Measurements from ENCODE around the gene AP4M1. TPM values are rescaled to one million over a fixed set of nuclear protein-coding genes. Genes with fewer than 3 reads are reported as not detected.
A peak's percentile ranks its signal among the peaks of the same experiment; 100 is the strongest.
"Not testable (repeated sequence)": the region's sequence is repeated elsewhere in the genome, so short reads cannot be mapped to it uniquely, and the experiment has no call there.

AP4M1 gene
- total RNA-seq, 1 experiment from 2014 or later: 53.1 TPM

DNA sequence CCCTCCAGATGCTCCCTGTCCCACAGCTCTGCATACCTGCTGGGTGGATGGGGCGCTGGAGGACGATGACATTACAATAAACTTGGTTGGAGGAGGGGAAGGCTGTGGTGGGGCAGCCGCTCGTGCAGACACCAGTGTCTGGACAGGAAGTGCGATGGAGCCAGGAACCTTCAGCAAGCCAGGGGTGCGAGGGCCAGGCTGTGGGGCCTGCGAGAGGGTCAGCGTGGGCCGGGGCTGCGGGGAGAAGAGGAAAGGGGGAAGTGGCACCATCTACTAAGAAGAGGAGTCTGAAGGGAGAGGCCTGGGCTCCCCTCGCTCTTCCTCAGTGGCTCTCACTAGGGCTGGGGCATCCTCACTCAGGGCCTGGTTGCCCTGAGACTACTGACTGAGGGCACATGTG, 6.4 kb downstream of the AP4M1 start:
- no peak for DNase-seq (ENCODE audit: low read depth)

DNA sequence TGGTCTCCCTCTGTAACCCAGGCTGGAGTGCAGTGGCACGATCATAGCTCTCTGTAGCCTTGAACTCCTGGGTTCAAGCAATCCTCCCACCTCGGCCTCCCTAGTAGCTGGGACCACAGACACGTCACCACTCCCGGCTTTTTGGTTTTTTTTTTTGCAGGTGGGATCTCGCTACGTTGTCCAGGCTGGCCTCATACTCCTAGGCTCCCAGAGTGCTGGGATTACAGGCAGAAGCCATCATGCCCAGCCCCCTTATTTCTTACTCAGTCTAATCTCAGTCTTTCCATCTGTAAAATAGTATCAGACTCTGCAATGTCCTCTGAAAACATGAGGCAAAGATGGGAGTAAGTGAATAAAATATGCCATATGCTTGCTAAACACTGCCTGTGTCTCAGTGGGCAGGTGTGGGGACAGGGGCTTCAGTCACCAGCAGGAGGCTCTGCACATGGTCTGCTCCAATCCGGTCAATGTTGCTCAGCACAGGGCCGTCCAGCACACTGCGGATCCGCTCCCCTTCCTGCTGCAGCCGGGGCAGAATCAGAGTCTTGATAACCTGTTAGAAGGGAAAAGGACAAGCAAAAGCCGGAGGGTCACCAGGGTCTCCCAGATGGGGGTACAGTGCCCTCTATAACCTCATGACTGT, 8.2 kb downstream of the AP4M1 start:
- no peak for DNase-seq (ENCODE audit: low read depth)

DNA sequence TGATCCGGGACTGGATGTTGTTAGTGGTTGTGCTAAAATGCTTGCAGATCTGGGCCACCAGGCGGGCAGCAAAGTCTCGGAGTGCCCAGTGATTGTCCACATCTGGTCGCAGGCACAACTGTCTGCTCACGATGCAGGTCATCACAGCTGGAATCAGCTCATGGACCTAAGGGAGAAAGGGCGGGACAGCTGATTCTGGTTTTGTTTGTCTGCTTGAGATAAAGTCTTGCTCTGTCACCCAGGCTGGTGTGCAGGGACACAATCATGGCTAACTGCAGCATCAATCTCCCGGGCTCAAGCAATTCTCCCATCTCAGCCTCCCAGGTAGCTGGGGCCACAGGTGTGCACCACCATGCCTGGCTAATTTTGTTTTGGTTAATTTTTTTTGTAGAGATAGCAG, 9.7 kb downstream of the AP4M1 start:
- no peak for DNase-seq (ENCODE audit: low read depth)

DNA sequence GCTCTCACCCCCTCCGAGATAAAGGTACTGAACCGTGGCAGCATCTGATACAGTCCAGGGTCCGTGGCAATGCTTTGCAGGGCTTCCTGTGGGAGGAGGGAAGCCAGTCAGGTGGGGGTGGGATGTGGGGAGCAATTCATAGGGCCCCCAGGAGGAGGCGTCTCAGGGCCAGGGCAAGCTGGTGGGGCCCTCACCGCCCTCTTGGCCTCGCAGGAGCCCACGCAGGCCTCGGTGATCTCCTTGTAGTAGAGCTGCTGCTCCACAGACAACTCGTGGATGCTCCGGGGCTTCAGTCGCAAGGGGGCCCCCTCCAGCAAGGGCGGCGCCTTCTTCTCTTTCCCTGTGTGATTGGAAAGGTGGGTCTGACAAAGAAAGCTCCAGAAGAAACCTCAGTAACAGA, 10.5 kb downstream of the AP4M1 start:
- no peak for DNase-seq (ENCODE audit: low read depth)

DNA sequence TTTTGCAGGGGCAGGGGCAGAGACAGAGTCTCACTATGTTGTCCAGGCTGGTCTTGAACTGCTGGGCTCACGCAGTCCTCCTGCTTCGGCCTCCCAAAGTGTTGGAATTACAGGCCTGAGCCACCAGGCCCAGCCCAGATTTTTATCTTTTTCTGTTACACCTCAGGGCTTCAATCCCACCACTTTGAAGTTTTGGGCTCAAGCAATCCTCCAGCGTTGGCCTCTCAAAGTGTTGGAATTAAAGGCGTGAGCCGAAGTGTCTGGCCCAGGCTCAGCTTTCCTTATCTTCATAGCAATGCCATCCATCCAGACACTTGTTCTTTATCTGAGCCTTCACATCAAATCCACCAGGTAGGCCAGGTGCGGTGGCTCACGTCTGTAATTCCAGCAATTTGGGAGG, 13.6 kb downstream of the AP4M1 start:
- DNase-seq (ENCODE audit: low read depth): no peak

DNA sequence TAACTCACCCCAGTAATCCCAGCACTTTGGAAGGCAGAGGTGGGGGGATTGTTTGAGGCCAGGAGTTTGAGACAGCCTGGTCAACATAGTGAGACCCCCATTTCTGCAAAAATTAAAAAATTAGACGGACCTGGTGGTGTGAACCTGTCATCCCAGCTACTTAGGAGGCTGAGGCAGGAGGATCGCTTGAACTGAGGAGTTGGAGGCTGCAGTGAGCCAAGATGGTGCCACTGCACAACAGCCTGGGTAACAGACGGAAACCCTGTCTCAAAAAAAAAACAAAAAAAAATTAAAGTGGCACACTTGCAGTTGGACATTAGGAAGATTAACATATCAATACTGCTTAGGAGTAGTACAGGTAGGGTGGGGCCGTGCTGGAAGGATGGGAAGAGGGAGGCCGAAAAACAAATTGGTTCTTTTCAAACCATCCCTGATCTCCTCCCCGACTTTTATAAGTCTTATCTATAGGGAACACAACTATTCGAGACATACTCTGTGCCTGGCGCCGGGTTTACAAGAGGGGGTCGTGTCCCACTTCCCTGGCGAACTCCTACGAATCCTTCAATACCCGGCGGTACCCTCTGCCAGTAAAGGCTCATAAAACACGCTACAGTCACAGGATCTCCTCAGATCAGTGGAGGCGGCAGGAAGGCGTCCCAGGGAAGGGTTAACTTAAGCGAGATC, 17.1 kb downstream of the AP4M1 start:
- DNase-seq (ENCODE audit: low read depth): no peak

DNA sequence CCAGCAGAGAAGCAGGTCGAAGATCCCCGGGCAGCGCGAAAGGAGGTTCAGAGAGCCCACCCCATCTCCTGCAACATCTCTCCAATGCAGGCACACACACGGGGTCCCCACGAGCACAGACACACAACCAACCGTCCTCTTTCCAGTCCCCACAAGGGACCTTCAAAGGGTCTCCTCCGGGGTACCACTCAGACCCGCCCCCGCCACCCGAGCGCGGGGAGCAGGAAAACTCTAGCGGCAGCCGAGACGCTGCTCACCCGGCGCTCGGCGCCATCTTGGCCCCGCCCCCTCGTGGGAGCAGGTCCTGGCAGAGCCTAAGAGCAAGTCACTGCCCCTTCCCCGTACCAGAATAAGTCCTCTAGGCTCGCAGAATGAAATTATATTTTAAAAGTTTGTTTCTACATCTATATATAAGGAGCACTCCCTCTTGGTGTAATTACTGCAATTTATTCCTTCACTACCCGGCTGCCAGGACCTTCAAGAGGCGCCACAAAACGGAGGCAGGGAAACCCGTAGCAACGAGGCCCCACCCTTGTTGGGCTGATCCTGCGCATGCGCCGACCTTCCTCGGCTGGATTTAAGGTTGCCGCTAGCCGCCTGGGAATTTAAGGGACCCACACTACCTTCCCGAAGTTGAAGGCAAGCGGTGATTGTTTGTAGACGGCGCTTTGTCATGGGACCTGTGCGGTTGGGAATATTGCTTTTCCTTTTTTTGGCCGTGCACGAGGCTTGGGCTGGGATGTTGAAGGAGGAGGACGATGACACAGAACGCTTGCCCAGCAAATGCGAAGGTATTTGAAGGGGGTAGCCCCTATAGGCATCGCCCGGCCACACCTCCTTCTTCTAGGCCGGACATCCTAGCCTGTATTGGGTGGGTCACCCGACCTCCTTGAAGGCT, 17.9 kb downstream of the AP4M1 start, which contains the start of the genes CNPY4 and TAF6:
CNPY4 (plus strand) TSS at position 563 of the 898 bp plus-strand sequence; CDS start at position 674, 111 bp downstream.
TAF6 (minus strand) TSS at position 287 of the 898 bp plus-strand sequence. CDS start 5,149 bp downstream, outside the sequence.
- DNase-seq (ENCODE audit: low read depth): peak; percentile 95

DNA sequence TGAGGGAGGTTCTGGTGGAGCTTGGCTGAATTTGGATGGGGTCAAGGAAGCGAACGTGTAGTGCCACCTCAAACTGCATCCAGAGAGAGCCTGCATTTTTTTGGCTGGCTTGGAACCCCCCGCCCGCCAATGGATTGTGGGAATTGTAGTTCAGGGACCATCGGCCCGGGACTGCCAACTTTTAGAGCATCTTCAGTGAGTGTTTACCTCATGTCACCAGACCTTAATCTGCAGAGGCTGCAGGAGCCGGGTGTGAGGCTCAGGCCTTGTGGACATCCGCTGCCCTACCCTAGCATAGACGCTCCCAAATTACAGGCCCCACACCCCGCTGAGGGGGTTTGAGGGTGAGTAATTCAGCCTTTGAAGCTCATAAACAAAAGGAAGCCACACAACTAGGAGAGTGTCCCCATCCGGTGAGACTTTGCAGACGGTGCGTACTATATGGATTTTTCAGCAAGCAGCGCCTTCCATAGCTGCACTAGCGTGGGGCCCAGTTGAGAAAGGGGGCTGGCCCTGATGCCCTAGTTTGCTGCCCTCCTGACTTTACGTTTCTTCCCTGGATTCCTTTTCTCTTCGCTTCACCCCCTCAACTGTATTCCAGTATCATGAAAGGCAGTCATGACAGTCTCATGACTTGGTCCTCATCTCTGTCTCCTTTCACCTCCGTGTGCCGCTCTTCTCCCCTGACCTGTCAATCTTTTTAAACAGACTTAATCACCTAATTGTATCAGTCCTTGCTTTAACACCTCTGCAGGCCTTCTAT, 18.7 kb downstream of the AP4M1 start:
- peak; percentile 71 for DNase-seq (ENCODE audit: low read depth)

DNA sequence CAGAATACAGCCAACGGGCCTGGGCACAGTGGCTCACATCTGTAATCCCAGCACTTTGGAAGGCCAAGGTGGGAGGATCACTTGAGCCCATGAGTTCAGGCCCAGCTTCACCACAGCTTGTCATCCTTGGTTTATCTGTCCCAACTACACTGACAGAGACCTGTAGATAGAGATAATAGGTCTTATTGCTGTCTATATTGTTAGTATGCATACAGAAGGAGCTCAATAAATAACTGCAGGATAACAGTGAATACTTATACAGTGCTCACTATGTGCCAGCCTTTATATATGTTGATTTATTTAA, 19.2 kb downstream of the AP4M1 start:
- no peak for DNase-seq (ENCODE audit: low read depth)

DNA sequence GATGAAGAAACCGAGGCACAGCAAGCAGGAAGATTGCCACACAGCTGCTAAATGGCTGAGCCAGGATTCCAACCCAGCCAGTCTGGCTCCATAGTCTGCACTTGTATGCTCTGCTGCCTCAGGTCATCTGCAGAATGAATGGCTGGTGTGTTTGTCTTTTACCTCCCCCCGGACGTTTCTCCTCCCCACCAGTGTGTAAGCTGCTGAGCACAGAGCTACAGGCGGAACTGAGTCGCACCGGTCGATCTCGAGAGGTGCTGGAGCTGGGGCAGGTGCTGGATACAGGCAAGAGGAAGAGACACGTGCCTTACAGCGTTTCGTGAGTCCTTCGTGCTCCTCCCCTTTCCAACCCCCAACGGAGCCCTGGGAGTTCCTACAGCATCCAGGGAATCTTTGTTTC, 20.6 kb downstream of the AP4M1 start:
- no peak for DNase-seq (ENCODE audit: low read depth)

DNA sequence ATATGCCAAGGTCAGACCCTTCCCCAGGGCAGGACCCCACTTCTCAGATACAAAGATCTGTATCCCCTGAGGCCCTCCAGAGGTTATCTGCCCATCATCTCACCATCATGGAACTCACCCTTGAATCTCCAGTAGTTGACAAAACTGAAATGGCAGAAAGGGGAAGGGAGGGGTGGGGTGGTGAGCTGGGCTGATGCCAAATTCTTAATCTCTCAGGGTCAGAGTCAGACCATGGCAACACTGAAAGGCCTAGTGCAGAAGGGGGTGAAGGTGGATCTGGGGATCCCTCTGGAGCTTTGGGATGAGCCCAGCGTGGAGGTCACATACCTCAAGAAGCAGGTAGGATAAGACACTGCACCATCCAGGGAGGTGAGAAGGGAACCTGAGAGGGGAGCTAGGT, 21.1 kb downstream of the AP4M1 start:
- no peak for DNase-seq (ENCODE audit: low read depth)

DNA sequence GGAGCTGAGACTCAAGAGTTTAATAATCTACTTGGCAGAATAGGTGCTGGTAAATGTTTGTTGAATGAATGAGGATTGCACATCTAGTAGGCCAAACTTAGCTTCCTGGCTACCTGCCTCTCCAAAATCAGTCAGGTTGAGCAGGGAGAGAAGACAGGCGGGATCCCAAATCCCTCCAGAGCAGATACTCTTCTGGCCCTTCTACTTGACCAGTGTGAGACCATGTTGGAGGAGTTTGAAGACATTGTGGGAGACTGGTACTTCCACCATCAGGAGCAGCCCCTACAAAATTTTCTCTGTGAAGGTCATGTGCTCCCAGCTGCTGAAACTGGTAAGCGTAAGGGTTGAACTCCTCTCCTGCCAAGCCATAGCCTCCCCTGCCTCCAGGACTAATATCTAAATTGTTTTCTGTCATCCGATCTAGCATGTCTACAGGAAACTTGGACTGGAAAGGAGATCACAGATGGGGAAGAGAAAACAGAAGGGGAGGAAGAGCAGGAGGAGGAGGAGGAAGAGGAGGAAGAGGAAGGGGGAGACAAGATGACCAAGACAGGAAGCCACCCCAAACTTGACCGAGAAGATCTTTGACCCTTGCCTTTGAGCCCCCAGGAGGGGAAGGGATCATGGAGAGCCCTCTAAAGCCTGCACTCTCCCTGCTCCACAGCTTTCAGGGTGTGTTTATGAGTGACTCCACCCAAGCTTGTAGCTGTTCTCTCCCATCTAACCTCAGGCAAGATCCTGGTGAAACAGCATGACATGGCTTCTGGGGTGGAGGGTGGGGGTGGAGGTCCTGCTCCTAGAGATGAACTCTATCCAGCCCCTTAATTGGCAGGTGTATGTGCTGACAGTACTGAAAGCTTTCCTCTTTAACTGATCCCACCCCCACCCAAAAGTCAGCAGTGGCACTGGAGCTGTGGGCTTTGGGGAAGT, 23.1 kb downstream of the AP4M1 start:
- no peak for DNase-seq (ENCODE audit: low read depth)

DNA sequence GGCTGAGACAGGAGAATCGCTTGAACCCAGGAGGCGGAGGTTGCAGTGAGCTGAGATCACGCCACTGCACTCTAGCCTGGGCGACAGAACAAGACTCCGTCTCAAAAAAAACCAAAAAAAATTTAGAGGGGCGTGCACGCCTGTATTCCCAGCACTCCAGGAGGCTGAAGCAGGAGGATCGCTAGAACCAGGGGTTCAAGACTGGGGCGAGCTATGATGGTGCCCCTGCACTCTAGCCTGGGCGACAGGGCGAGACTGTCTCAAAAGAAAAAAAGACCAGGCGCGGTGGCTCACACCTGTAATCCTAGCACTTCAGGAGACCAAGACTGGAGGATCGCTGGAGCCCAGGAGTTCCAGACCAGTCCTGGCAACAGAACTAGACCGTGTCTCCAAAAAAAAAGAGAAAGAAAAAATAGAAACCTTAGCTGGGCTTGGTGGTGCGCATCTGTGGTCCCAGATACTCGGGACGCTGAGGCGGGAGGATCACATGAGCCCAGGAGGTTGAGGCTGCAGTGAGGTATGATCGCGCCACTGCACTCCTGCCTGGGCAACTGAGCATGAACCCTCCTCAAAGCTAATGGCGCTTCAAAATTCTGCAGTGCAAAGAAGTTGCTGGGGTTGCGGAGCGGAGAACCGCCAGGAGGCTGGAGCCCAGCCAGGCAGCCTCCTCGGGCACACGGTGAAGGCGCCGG, 24.9 kb downstream of the AP4M1 start:
- no peak for DNase-seq (ENCODE audit: low read depth)

DNA sequence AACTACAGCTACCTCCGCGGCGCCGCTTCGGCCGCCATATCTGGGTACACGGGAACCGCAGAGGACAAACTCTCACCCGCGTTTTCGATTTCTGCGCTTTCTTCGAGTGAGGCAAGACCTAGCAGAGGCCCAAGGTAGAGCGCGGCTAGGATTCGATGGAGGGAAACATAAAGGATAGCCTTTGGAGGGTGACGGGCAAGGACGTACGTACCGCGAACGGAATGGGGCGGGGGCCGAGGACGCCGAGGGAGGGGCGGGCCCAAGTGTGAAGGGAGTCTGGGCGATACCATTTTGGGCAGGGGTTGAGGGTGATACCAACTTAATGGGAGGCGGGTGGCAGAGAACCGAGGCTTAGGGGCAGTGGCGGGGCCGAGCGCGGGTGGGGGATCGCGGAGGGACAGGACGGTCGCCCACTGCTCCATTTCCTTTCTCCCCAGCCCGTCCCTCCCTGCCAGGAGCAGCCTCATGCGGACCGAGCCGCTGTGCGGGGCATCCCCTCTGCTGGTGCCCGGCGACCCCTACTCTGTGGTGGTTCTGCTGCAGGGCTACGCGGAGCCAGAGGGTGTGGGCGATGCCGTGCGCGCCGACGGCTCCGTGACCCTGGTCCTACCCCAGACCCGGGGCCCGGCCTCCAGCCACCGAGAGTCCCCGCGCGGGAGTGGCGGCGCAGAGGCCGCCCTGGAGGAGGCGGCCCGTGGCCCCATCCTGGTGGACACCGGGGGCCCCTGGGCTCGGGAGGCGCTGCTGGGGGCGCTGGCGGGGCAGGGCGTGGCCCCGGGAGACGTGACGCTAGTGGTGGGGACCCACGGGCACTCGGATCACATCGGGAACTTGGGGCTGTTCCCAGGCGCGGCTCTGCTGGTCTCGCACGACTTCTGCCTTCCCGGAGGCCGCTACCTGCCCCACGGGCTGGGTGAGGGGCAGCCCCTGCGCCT, 25.8 kb downstream of the AP4M1 start, which contains the start of gene MBLAC1:
MBLAC1 (plus strand) TSS at position 37 of the 935 bp plus-strand sequence; CDS start at position 466, 429 bp downstream.
- DNase-seq (ENCODE audit: low read depth): peak; percentile 93

DNA sequence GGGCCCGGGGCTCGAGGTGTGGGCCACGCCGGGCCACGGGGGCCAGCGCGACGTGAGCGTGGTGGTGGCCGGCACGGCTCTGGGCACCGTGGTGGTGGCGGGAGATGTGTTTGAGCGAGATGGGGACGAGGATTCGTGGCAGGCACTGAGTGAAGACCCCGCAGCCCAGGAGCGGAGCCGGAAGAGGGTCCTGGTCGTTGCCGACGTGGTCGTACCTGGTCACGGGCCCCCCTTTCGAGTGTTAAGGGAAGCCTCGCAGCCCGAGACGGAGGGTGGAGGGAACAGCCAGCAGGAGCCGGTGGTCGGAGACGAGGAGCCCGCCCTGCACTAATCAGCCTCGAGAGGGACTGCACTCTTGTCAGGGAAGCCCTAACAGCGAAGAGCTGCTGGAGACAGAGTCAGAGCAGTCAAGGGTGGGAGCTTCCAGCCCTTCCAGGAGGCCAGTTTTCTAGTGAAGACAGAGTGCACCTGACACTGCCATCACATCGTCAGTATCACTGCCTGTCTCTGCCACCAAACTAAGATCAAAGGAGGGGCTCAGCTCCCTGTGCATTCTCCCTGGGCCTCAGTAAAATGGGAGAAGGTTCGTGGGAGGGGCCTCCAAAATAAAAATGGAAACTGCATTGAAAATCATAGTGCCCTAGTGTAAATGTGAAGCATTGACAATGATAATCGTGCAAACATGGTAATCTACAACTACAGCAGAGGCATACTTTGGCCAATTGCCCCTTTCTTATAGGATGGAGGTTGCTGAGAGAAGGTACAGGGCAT, 26.6 kb downstream of the AP4M1 start:
- no peak for DNase-seq (ENCODE audit: low read depth)

DNA sequence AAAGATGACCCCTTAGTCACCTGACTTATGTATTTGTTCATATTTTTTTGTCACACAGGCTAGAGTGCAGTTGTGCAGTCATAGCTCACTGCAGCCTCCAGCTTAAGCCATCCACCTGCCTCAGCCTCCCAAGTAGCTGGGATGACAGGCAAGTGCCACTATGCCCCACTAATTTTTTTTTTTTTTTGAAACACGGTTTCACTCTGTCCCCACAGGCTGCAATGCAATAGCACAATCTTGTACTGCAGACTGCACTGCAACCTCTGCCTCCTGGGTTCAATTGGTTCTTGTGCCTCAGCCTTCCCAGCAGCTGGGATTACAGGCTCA, 27.2 kb downstream of the AP4M1 start:
- no peak for DNase-seq (ENCODE audit: low read depth)

DNA sequence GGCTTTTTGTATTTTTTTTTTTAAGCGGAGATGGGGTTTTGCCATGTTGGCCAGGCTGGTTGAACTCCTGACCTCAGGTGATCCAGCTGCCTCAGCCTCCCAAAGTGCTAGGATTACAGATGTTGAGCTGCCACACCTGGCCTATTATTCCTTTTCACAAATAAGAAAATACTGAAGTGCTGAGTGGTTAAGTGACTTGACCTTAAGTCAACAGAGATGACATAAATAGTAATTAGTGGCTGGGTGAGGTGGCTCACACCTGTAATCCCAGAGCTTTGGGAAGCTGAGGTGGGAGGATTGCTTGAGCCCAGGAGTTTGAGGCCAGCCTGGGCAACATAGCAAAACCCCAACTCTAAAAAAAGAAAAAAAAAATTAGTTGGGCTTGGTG, 28.8 kb downstream of the AP4M1 start:
- not testable (repeated sequence) for DNase-seq (ENCODE audit: low read depth)
